Endothelial cell of umbilical vein (primary cell): Measurements from ENCODE around the gene NTRK2.

Source experiments
- CTCF ChIP-seq, 2 donors: IDR thresholded peaks; 1 replicate in 1 of 2; 2 replicates in 1 of 2; pipeline ENCODE4 v1.5.1; 2011; ENCODE audit warnings: low read length in 2 of 2, mild to moderate bottlenecking in 2 of 2, moderate library complexity in 2 of 2, control low read depth in 1 of 2, inconsistent platforms in 1 of 2, low read depth in 1 of 2; ENCODE audit not compliant: insufficient read depth in 1 of 2; ENCODE audit errors: extremely low read depth in 1 of 2
- EZH2 ChIP-seq: IDR thresholded peaks from 2 replicates; pipeline ENCODE4 v1.6.1; 2012; ENCODE audit warnings: borderline replicate concordance, low read depth, mild to moderate bottlenecking, moderate library complexity, low read length, inconsistent platforms; ENCODE audit not compliant: severe bottlenecking
- GATA2 ChIP-seq: IDR thresholded peaks from 2 replicates; pipeline ENCODE4 v1.7.0; 2011; ENCODE audit warnings: low read depth, mild to moderate bottlenecking, moderate library complexity, mixed read lengths, low read length; ENCODE audit not compliant: insufficient read length, insufficient read depth
- POLR2AphosphoS5 ChIP-seq: IDR thresholded peaks from 2 replicates; pipeline ENCODE4 v1.6.1; 2012; ENCODE audit warnings: low read depth, mild to moderate bottlenecking, control low read depth, low read length, moderate library complexity; ENCODE audit not compliant: insufficient read depth
- TF ChIP-seq, protein P1 (sequence below): IDR thresholded peaks from 2 replicates; pipeline ENCODE4 v1.6.1; 2011; ENCODE audit not compliant: insufficient read depth, insufficient read length

- TF ChIP-seq POLR2AphosphoS5: no peak
- no peak for TF ChIP-seq CTCF (IDR thresholded peaks at IDR 0.05; ENCODE audit: extremely low read depth in 1 of 2, insufficient read depth in 1 of 2, low read depth in 1 of 2, low read length in 2 of 2)
- TF ChIP-seq EZH2: no peak
- no peak for TF ChIP-seq GATA2
- TF ChIP-seq, protein P1, sequence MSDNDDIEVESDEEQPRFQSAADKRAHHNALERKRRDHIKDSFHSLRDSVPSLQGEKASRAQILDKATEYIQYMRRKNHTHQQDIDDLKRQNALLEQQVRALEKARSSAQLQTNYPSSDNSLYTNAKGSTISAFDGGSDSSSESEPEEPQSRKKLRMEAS: no peak
Observed at GRCh38 chr9:84940294-84940693, 270.8 kb downstream of the NTRK2 start.
